Astrocyte (in vitro differentiated cells and primary cell): ENCODE results near the gene OR56A4. TPM values are rescaled to one million over a fixed set of nuclear protein-coding genes. Genes with fewer than 3 reads are reported as not detected.

Experiments used
- DNase-seq: peaks from one replicate; pipeline ENCODE4 v3.0.0-alpha.2; 2010; ENCODE audit warnings: low read depth
- FAIRE-seq: peaks from 2 replicates; lab custom pipeline; 2011; peaks lifted over from hg19 to GRCh38; lab: Jason Lieb, UNC
- H2AFZ ChIP-seq: 2 replicates; pipeline ENCODE4 v1.6.0; 2012; ENCODE audit warnings: low read depth, low read length, inconsistent platforms
- H3K27ac ChIP-seq: 2 replicates; pipeline ENCODE4 v1.5.1; 2011; ENCODE audit warnings: low read depth, low read length, inconsistent platforms
- H3K27me3 ChIP-seq: 2 replicates; pipeline ENCODE4 v1.6.0; 2011; ENCODE audit warnings: low read length, inconsistent platforms; ENCODE audit not compliant: insufficient read depth
- H3K36me3 ChIP-seq: 2 replicates; pipeline ENCODE4 v1.5.1; 2011; ENCODE audit warnings: low read length, inconsistent platforms; ENCODE audit not compliant: insufficient read depth
- H3K4me1 ChIP-seq: 2 replicates; pipeline ENCODE4 v1.5.1; 2011; ENCODE audit warnings: low read length, inconsistent platforms; ENCODE audit not compliant: insufficient read depth
- H3K4me2 ChIP-seq: 2 replicates; pipeline ENCODE4 v1.6.0; 2012; ENCODE audit warnings: low read length, inconsistent platforms
- H3K4me3 ChIP-seq: 2 replicates; pipeline ENCODE4 v1.5.1; 2011; ENCODE audit warnings: low read depth, mild to moderate bottlenecking, low read length, inconsistent platforms; ENCODE audit not compliant: insufficient read depth
- H3K79me2 ChIP-seq: 2 replicates; pipeline ENCODE4 v1.6.0; 2012; ENCODE audit warnings: mild to moderate bottlenecking, low read length, inconsistent platforms; ENCODE audit not compliant: insufficient read depth
- H3K9ac ChIP-seq: 2 replicates; pipeline ENCODE4 v1.6.0; 2012; ENCODE audit warnings: mild to moderate bottlenecking, low read length, inconsistent platforms
- H3K9me3 ChIP-seq: 2 replicates; pipeline ENCODE4 v1.5.1; 2012; ENCODE audit warnings: low read depth, mild to moderate bottlenecking, low read length, inconsistent platforms; ENCODE audit not compliant: insufficient read depth
- H4K20me1 ChIP-seq: 2 replicates; pipeline ENCODE4 v1.6.0; 2012; ENCODE audit warnings: low read length, inconsistent platforms; ENCODE audit not compliant: insufficient read depth
- H3K27ac Mint-ChIP-seq: one replicate; pipeline ENCODE4 v1.8.0; 2021; ENCODE audit warnings: mild to moderate bottlenecking, mixed read lengths; ENCODE audit not compliant: unreplicated experiment
- H3K27me3 Mint-ChIP-seq: one replicate; pipeline ENCODE4 v1.8.0; 2021; ENCODE audit warnings: low read depth, mixed read lengths; ENCODE audit not compliant: unreplicated experiment
- H3K36me3 Mint-ChIP-seq: one replicate; pipeline ENCODE4 v1.8.0; 2021; ENCODE audit warnings: low read depth, mixed read lengths; ENCODE audit not compliant: unreplicated experiment
- H3K4me1 Mint-ChIP-seq: one replicate; pipeline ENCODE4 v1.8.0; 2021; ENCODE audit warnings: low read depth, mixed read lengths; ENCODE audit not compliant: unreplicated experiment
- H3K4me3 Mint-ChIP-seq: one replicate; pipeline ENCODE4 v1.8.0; 2021; ENCODE audit warnings: mild to moderate bottlenecking, moderate library complexity, mixed read lengths; ENCODE audit not compliant: unreplicated experiment
- H3K9me3 Mint-ChIP-seq: one replicate; pipeline ENCODE4 v1.8.0; 2021; ENCODE audit warnings: mild to moderate bottlenecking, mixed read lengths; ENCODE audit not compliant: unreplicated experiment
- CTCF ChIP-seq: IDR thresholded peaks from 2 replicates; pipeline ENCODE4 v1.5.1; 2011; ENCODE audit warnings: low read depth, mild to moderate bottlenecking, inconsistent platforms, low read length, moderate library complexity; ENCODE audit not compliant: insufficient read depth
- EZH2 ChIP-seq: IDR thresholded peaks from 2 replicates; pipeline ENCODE4 v1.6.1; 2012; ENCODE audit warnings: mild to moderate bottlenecking, low read length, inconsistent platforms; ENCODE audit not compliant: insufficient read depth
- total RNA-seq: library from RNA; stranded (reverse); gene quantifications from 2 replicates; pipeline ENCODE4 v1.2.1, GENCODE V29; 2021

OR56A4 gene
- total RNA-seq, 1 donor from 2014 or later: not detected

GRCh38 chr11:5989203-5989602 lies 17.5 kb downstream of the OR56A4 start:
- Mint-ChIP-seq H3K4me3 (no peak overlapping the region), H3K9me3 (no peaks in the 10 kb centered on the region)
- H3K9ac ChIP-seq: no peak overlapping the region

GRCh38 chr11:5986885-5987284 lies 19.9 kb downstream of the OR56A4 start, which contains the start of gene OR52L1:
TSS of gene OR52L1 (minus strand) at chr11:5986985. CDS start at chr11:5986930, 55 bp downstream.
- no peak for FAIRE-seq
- Mint-ChIP-seq H3K36me3 (no peaks in the 10 kb centered on the region), H3K9me3 (no peaks in the 10 kb centered on the region), H3K4me3 (no peak within 1 kb of the TSS), H3K27me3 (peaks cover 10% of the 10 kb centered on the region), H3K4me1 (no peaks in the 10 kb centered on the region), H3K27ac (no peak within 1 kb of the TSS)
- TF ChIP-seq EZH2: no peak
- TF ChIP-seq CTCF: no peak
- H3K9ac ChIP-seq: no peak within 1 kb of the TSS
- no peaks in the 10 kb centered on the region for H3K27me3 ChIP-seq
- H3K9me3 ChIP-seq: peaks cover 5% of the 10 kb centered on the region
- no peaks in the 10 kb centered on the region for H4K20me1 ChIP-seq
- no peaks in the 10 kb centered on the region for H3K36me3 ChIP-seq
- H3K79me2 ChIP-seq: no peaks in the 10 kb centered on the region
- H3K4me3 ChIP-seq: no peak within 1 kb of the TSS
- H3K4me1 ChIP-seq: no peaks in the 10 kb centered on the region
- no peak for DNase-seq
- no peak within 1 kb of the TSS for H3K27ac ChIP-seq
- no peak within 1 kb of the TSS for H2AFZ ChIP-seq
- no peak within 1 kb of the TSS for H3K4me2 ChIP-seq

More at GRCh38 chr11:5989203-5989602, 17.5 kb downstream of the OR56A4 start:
- no peaks in the 10 kb centered on the region for H3K79me2 ChIP-seq
- H3K9me3 ChIP-seq: peaks cover 3% of the 10 kb centered on the region
- H3K4me1 Mint-ChIP-seq: no peaks in the 10 kb centered on the region
- no peak overlapping the region for H3K27ac ChIP-seq
- no peaks in the 10 kb centered on the region for H4K20me1 ChIP-seq
- no peak overlapping the region for H3K4me3 ChIP-seq
- no peak for FAIRE-seq
- H3K36me3 ChIP-seq: no peaks in the 10 kb centered on the region
- H3K27me3 Mint-ChIP-seq: peaks cover 10% of the 10 kb centered on the region
- no peak overlapping the region for H3K27ac Mint-ChIP-seq
- no peaks in the 10 kb centered on the region for H3K4me1 ChIP-seq
- no peak overlapping the region for H3K4me2 ChIP-seq
- no peaks in the 10 kb centered on the region for H3K36me3 Mint-ChIP-seq
- no peak for DNase-seq
- TF ChIP-seq EZH2: no peak
- no peak for TF ChIP-seq CTCF
- no peak overlapping the region for H2AFZ ChIP-seq
- H3K27me3 ChIP-seq: no peaks in the 10 kb centered on the region

- Histone ChIP-seq H3K27me3 (no peaks in the 10 kb centered on the region), H2AFZ (no peak overlapping the region), H3K27ac (no peak overlapping the region), H3K4me3 (no peak overlapping the region), H3K4me2 (no peak overlapping the region), H3K36me3 (no peaks in the 10 kb centered on the region), H3K9ac (no peak overlapping the region), H3K79me2 (no peaks in the 10 kb centered on the region), H3K9me3 (peaks cover 3% of the 10 kb centered on the region), H4K20me1 (no peaks in the 10 kb centered on the region), H3K4me1 (no peaks in the 10 kb centered on the region)
- TF ChIP-seq EZH2 (no peak), CTCF (no peak)
- H3K27ac Mint-ChIP-seq: no peak overlapping the region
- H3K4me1 Mint-ChIP-seq: no peaks in the 10 kb centered on the region
- no peaks in the 10 kb centered on the region for H3K36me3 Mint-ChIP-seq
- FAIRE-seq (no peak), DNase-seq (no peak)
- H3K9me3 Mint-ChIP-seq: no peaks in the 10 kb centered on the region
- H3K4me3 Mint-ChIP-seq: no peak overlapping the region
- H3K27me3 Mint-ChIP-seq: peaks cover 2% of the 10 kb centered on the region
Measured at GRCh38 chr11:5983443-5983842, 23.3 kb downstream of the OR56A4 start.
